ENCODE results near the gene SAP25.
A peak's percentile ranks its signal among the peaks of the same experiment; 100 is the strongest.

Gene SAP25

DNA sequence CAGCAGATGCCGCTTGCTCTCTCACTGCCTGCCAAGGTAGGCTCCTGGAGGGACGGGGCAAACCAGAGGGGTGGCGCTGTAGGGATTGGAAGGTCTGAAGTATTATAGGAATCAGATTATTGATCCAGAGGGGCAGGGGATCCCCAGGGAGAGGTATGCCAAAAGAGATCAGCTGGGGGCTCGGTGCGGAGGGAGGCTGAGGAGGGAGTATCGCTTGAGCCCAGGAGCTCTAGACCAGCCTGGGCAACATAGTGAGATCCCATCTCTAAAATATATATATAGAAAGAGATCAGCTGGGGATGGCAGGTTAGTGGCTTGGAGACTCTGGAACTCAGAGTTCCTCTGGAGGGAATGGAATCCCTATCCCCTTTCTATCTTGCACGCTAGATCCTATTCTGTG lies 21.5 kb upstream of the SAP25 start:
- no peak overlapping the region for H3K4me3 ChIP-seq (ENCODE audit: low read depth, low read length)
- TF ChIP-seq, protein P1, sequence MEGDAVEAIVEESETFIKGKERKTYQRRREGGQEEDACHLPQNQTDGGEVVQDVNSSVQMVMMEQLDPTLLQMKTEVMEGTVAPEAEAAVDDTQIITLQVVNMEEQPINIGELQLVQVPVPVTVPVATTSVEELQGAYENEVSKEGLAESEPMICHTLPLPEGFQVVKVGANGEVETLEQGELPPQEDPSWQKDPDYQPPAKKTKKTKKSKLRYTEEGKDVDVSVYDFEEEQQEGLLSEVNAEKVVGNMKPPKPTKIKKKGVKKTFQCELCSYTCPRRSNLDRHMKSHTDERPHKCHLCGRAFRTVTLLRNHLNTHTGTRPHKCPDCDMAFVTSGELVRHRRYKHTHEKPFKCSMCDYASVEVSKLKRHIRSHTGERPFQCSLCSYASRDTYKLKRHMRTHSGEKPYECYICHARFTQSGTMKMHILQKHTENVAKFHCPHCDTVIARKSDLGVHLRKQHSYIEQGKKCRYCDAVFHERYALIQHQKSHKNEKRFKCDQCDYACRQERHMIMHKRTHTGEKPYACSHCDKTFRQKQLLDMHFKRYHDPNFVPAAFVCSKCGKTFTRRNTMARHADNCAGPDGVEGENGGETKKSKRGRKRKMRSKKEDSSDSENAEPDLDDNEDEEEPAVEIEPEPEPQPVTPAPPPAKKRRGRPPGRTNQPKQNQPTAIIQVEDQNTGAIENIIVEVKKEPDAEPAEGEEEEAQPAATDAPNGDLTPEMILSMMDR (conservative IDR thresholded peaks at IDR 0.05; ENCODE audit: low read depth, low read length) = no peak
- no peak for DNase-seq (ENCODE audit: low read depth)

GRCh38 chr7:100591596-100591995 lies 17.9 kb upstream of the SAP25 start:
- TF ChIP-seq, protein P1 (conservative IDR thresholded peaks at IDR 0.05; ENCODE audit: low read depth, low read length) = no peak
- H3K4me3 ChIP-seq (ENCODE audit: low read depth, low read length) = no peak overlapping the region
- no peak for DNase-seq (ENCODE audit: low read depth)

- no peak overlapping the region for H3K4me3 ChIP-seq (ENCODE audit: low read depth, low read length)
- no peak for DNase-seq (ENCODE audit: low read depth)
- TF ChIP-seq, protein P1 (conservative IDR thresholded peaks at IDR 0.05; ENCODE audit: low read depth, low read length) = no peak
These were observed 16.5 kb upstream of the SAP25 start for GRCh38 chr7:100590077-100590737.

DNA sequence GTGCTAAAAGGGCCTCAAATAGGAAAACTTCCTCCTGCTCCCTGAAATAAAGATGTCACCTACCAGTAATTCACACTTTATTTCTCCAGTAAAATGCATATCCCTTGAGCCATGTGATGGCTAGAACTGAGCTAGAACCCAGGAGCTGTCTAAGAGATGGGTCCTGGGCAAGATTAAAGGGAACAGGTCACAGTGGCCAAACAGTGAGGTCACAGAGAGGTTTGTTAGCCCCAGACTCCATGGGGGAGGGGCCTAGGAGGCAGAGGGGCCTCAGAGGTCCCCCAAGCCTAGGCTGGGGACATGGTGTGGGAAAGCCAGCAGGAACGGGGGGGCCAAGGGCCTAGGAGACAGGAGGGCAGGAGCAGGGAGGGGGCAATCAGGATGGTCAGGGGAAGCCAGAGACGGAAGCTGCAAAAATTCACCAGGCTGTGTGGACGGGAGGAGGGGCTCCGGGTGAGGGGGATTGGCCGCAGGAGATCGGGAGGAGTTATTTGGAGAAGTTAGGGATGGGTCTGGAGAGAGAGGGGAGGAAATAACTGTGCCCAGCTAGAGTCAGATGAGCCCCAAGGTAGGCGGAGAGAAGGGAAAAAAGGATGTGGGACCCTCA lies 15.7 kb upstream of the SAP25 start:
- DNase-seq (ENCODE audit: low read depth) = no peak
- TF ChIP-seq, protein P1 (conservative IDR thresholded peaks at IDR 0.05; ENCODE audit: low read depth, low read length) = no peak
- no peak overlapping the region for H3K4me3 ChIP-seq (ENCODE audit: low read depth, low read length)

DNA sequence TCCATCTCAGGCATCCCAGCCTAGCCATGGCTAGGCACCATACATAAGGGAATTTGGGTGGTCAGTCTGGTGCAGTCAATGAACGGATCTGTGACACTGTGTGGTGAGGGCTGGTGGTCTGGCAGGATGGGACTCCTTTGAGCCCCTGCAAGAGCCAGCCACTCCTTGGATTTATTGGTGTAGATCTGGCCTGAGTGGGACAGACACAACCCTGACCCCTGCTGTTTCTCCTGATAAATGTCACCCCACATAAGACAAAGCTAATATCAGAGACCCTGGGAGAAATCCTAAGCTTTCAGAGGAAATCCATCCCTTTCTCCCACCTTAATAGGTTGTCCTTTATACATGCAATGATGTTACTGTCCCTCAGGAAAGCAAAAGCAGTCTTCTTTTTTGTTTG lies 14.7 kb upstream of the SAP25 start:
- H3K4me3 ChIP-seq (ENCODE audit: low read depth, low read length) = no peak overlapping the region
- TF ChIP-seq, protein P1 (conservative IDR thresholded peaks at IDR 0.05; ENCODE audit: low read depth, low read length) = peak; percentile 25
- no peak for DNase-seq (ENCODE audit: low read depth)

GRCh38 chr7:100586266-100587025 lies 12.7 kb upstream of the SAP25 start, which contains the start of gene FBXO24:
TSS of gene FBXO24 (plus strand) at chr7:100586328. CDS start at chr7:100586626, 298 bp downstream.
- TF ChIP-seq, protein P1 (conservative IDR thresholded peaks at IDR 0.05; ENCODE audit: low read depth, low read length) = no peak
- peak; percentile 100 for DNase-seq (ENCODE audit: low read depth)
- peak within 1 kb of the TSS; percentile 95 for H3K4me3 ChIP-seq (ENCODE audit: low read depth, low read length)

Data from choroid plexus epithelial cell (primary cell).